Ammon's horn (tissue), 1 donor: ENCODE measurements around the gene CCR8.
"Not testable (repeated sequence)": the region's sequence is repeated elsewhere in the genome, so short reads cannot be mapped to it uniquely, and the experiment has no call there.

Experiments used
- DNase-seq: peaks from one replicate; pipeline ENCODE4 v3.0.0-alpha.2; 2016; ENCODE audit warnings: low spot score

Gene CCR8

DNA sequence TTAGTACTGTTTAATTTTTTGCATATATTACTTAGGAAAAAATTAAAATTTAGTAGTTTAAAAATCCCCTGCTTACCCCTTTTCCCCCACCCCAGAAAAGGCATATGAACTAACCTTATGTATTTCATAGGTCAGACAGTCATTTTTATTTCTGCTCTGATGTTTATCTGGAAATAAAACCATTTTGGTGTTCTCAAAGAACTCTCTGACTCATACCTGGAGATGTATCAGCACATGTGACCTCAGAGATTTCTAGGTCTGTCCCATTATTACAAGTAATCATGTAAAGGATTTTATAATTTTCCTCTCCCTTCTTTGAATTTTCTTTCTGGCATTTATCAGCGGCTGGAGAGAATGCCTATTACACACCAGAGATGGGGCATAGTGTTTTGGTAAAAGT is 14.1 kb upstream of the CCR8 start:
- DNase-seq = no peak

DNA sequence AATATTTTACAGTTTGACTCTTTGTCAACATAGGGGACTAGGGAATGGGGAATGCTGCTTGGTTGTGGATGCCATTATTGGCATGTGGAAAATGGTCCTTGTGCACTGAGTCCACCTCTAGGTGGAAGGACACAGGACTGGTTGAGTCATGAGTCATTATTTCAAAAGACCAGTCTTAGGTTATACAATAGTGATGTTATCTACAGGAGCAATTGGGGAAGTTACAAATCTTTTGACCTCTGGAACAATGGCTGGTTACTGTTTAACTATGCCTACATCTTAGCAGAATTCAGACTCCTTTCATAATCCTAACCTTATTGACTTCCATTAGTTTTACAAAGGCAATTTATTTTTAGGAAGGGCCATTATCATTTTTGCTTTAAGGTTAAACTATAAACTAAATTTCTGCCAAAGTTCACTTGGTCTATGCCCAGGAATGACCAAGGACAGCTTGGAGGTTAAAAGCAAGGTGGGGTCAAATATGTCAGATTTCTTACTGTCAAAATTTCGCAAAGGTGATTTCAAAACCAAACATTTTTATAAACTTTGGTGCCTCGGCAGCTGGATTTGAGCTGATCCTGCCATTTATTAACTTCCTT is 11.8 kb upstream of the CCR8 start:
- DNase-seq = no peak

DNA sequence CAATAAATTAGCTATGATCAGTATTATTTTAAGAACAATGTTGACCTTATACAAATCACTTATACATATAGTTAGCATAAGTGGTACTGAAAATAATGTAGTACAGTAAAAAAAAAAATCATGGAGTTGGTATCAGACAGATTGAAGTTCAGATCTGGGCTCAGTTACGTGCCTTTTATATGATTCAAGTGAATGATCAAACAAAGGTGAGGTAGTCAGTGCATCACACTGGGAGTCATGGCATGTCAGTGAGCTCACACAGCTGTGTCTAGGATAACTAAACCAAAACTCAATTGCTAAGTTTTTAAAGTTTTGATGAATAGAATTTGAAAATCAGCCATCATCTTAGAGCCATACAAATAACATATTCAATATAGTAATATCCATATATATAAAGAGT is 11.2 kb upstream of the CCR8 start:
- no peak for DNase-seq

DNA sequence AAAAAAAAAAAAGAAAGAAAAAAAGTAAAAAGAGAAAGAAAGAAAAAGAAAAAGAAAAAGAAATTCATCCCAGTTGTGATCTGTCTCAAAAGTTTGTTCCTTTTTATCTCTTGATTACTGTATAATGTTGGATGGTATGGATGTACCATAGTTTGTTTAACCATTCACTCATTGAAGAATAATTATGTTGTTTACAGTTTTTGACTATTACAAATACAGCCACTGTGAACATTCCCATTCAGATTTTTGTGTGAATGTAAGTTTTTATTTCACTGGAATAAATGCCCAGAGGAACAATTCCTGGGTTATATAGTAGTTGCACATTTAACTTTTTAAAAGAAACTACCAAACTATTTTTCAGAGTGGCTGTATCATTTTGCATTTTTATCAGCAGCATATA is 10.3 kb upstream of the CCR8 start:
- no peak for DNase-seq

DNA sequence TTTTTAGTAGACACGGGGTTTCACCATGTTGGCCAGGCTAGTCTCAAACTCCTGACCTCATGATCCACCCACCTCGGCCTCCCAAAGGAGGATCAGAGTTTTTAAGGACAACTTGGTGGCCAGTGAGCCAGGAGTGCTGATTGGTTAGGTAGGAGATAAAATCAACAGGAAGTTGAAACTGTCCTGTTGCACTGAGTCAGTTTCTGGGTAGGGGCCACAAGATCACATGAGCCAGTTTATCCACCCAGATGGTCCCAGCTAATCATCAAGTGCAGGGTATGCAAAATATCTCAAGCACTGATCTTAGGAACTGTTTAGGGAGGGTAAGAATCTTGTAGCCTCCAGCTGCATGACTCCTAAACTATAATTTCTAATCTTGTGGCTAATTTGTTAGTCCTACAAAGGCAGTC is 7.9 kb upstream of the CCR8 start:
- not testable (repeated sequence) for DNase-seq

DNA sequence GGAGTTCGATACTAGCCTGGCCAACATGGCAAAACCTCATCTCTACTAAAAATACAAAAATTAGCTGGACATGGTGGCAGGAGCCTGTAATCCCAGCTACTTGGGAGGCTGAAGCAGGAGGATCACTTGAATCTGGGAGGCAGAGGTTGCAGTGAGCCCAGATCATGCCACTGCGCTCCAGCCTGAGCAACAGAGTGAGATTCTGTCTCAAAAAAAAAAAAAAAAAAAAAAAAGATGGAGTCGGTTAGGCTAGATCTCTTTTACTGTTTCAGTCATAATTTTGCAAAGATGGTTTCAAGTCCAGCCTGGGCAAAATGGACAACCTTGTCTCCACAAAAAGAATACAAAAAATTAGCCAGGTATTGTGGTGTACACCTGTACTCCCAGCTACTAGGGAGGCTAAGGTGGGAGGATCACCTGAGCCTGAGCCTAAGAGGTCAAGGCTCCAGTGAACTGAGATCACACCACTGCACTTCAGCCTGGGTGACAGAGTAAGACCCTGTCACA is 7.2 kb upstream of the CCR8 start:
- not testable (repeated sequence) for DNase-seq

DNA sequence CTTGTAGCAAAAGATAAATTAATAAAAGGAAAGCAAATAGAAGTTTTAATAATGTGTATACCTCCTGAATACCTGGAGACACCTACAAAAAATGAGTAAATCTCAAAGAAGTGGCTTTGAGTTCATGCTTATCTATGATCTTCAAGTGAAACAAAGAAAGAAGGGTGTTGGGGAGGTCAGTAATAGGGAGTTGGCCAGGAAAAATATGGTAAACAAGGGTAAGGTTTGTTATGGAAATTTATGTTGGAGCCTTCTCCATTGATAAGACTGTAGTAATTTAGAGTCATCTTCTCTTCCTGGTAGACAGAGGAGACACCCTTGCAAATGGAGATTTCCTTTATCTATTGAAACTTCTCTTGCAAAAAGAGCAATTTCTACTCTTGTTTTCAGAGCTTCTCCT is 6.6 kb upstream of the CCR8 start:
- DNase-seq = no peak

DNA sequence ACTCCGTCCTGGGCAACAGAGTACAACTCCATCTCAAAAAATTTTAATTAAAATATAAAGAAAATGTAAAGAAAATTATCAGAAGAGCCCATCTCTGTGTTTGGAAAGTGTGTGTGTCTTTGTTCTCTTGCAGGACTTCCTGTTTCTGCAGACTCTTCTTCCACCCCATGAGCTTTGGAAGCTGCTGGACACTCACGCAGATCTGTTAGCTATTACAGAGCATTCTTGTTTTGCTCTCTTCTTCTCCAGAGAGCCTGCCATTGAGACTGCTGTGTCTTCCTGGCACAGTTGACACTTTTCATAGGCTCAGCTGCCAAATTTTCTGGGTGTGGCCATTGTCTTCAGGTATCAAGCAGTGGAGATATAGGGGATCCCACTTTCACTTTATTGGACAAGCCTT is 6.0 kb upstream of the CCR8 start:
- DNase-seq = no peak

DNA sequence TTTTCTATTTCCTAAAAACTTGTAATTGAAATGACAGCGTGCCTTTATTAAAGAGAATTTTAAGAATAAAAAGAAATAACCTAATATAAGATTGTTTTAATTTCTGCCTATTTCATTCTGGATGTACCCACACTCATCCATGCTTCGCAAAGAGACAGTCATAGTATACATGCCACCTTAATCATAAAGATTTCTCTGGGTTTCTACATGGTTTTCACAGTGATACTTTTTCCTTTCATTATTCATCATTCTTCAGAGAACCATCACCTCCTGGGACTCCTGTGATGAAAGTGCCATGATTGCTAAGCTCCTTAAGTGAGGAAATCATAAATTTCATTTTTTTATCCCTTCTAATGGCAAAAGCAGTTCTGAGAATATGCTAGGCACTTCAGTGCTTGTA is 4.3 kb upstream of the CCR8 start:
- no peak for DNase-seq

DNA sequence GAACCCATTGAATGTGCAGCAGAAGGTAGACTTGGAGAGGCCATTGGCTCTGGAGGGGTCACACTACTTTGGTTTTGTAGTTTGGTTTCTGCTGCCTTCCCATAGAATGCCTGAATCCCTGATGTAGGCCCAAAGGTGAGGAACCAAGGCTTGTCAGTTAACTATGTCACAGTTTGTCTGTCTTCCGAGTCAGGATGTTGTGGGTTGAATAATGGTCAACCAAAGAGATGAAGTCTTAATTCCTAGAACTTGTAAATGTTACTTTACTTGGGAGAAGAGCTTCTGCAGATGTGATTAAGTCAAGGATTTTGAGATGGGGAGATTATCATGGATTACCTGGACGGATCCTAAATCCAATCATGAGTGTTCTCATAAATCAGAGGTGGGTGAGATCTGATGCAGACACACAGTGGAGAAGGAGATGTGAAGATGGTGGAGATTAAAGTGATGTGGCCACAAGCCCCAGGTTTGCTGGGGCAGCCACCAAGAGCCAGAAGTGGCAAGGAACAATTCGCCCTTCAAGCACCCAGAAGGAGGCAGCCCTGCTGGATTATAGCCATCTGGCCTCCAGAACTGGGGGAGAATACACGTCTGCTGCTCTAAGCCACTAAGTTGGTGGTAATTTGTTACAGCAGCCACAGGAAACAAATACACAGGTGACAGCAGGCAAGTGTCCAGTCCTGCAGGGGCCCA is 2.3 kb upstream of the CCR8 start:
- no peak for DNase-seq

DNA sequence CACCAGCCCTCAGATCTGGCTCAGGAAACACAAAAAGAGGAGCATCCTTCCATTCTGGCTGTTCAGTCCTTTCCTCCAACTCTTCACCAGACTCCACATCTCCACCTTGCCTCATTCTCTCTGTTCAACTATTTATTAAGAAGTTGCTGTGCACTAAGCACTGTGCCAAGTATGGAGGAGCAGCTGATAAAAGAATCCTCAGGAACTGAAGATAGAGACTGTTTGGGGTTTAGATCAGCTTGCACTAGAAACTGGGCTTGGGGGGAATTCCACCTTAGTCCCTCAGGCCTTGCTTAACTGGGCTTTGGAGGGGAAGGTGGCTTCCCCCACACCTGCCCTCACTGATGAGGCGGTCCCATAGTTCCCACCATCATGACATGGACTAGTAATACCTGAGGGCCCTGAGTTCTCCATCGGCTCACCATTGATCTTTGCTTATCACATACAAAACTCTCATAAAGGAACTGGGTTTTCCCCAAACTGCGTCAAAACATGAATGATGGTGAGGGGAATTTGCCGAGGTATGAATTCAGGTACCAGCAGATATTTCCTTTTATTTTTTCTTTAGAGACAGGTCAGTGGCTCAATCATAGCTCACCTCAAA is 1.7 kb upstream of the CCR8 start:
- DNase-seq = no peak

DNA sequence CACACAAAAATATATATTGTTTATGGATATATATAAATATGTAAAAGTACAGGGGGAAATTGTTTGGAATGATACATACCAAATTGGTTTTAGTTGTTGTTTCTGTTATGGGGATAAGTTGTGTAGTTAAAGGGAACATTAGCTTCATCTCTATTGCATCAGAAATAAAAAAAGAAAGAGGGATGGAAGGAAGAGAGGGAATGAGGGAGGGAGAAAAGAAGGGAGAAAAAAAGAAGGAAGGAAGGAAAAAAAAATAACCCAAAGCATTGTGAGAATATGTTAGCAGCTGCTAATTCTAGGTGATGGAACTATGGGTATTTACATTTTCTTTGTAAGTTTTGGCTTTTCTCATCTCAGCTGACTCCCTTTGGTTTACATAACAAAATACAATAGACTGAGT is 1.3 kb downstream of the CCR8 start:
- DNase-seq = no peak

DNA sequence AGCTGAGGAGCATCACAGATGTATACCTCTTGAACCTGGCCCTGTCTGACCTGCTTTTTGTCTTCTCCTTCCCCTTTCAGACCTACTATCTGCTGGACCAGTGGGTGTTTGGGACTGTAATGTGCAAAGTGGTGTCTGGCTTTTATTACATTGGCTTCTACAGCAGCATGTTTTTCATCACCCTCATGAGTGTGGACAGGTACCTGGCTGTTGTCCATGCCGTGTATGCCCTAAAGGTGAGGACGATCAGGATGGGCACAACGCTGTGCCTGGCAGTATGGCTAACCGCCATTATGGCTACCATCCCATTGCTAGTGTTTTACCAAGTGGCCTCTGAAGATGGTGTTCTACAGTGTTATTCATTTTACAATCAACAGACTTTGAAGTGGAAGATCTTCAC is 3.0 kb downstream of the CCR8 start:
- no peak for DNase-seq

DNA sequence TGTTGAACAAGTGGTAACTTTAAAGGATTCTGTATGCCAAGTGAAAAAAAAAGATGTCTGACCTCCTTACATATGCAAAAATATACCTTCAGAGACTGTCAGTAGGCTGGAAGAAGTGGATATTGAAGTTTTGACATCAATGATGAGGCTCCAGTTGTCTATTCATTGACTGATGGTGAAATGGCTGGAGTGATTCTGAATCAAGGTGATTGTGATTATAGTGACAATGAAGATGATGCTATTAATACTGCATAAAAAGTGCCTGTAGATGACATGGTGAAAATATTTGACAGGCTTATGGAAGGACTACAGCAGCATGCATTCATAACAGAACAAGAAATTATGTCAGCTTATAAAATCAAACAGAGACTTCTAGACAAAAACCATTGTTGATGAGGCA is 4.1 kb downstream of the CCR8 start:
- DNase-seq = no peak

DNA sequence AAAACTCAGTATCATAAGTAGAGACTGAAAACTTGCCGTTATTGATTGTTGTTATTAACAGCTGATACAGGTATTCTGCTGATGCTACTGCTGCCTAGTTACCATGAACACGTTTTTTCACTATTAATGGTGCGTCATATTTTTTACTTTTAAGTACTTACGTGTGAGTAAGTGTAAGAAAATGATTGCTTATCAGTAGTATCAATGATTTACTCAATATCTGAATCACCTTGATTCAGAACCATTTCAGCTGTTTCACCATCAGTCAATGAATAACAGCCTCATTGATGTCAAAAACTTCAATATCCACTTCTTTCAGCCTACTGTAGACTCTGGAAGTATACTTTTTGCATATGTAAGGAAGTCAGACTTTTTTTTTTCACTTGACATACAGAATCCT is 4.7 kb downstream of the CCR8 start:
- no peak for DNase-seq

DNA sequence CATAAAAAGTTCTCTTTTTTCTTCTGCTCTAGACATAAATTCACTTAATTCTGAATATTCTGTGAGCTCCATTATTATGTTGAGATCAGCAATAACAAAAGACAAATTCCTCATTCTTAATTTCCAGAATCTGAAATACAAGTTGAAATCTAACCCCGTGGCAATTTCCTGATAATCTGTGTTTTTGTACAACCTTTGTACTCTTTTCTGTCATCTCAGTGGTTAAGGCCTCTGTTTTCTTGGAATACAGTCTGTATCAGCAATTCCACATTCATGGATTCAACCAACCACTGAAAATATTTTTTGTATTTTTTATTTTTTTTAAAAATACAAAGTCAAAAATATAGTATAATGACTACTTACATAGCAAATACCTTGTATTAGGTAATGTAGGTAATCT is 8.7 kb downstream of the CCR8 start:
- DNase-seq = no peak

DNA sequence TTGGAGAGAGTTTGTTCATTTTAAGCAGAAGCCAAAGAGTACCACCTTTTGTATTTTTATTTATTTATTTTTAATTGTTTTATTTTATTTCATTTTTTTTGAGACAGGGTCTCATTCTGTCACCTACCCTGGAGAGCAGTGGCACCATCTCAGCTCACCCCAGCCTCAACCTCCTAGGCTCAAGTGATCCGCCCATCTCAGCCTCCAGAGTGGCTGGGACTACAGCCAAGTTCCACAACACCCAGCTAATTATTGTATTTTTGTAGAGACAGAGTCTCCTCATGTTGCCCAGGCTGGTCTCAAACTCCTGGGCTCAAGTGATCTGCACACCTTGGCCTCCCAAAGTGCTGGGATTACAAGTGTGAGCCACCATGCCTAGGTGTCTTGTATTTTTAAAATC is 9.6 kb downstream of the CCR8 start:
- DNase-seq = no peak

DNA sequence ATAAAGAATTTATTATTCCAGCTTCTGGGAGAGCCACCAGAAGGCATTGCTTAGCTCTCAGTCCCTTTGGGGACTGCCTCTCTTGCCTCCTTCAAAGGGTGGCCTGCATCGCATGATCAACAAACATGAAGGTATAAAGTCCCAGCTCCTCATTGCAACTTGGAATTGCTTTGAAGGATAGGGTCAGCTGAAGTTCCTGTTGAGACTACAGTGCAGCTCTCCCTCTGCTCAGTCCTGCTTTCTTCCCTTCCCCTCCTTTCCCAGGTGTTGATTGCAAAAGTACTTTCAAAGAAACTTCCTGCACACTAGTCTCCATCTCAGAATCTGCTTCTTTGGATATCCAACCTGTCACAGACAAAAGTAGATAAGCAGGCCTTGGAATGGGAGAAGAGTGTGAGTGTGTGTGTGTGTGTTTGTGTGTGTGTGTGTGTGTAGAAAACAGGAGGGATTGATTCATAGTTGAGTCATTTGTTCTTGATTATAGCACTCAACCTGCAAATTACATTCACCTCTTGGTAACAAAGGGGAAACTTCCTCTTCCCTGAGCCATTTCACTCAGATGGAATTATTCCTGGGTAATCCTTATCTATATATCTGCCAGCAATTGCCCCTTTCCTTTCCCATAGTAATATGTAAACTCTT is 13.7 kb downstream of the CCR8 start:
- DNase-seq = no peak

DNA sequence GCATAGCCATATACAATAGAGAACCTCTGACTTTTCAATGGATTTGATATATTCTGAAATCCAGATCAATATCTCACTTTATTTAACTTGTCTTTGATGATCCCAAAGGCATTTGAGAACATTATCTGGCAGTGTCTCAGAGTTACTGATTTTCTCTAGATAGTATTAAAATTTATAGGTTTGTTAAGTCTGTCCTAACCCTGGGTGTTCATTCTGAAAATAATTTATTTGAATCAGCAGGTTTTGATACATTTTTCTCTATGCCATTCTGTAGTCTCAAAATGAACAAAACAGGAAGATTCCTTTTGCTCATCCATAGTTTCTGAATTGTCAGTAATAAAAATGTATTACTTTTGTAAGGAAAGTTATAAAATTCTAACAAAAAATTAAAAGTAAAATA is 14.3 kb downstream of the CCR8 start:
- DNase-seq = no peak

DNA sequence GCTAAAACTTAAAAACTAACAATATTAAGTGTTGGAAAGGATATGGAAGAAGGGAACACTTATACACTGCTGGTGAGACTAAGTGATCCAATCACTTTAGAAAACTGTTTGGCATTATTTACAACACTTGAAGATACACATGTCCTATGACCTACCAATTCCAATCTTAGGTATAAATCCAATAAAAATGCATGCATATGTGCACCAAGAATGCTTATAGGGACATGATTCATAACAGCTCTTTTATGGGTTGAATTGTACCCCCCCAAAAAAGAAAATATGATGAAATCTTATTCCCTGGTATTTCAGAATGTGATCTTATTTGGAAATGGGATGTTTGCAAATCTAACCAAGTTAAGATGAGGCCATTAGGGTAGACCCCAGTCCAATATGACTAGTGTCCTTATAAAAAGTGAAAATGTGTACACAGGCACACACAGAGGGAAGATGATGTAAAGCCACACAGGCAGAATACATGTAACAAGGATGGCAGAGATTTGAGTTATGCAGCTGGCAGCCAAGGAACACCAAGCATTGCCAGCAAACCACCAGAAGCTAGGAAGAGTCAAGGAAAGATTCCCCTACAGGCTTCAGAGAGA is 15.3 kb downstream of the CCR8 start:
- DNase-seq = no peak

DNA sequence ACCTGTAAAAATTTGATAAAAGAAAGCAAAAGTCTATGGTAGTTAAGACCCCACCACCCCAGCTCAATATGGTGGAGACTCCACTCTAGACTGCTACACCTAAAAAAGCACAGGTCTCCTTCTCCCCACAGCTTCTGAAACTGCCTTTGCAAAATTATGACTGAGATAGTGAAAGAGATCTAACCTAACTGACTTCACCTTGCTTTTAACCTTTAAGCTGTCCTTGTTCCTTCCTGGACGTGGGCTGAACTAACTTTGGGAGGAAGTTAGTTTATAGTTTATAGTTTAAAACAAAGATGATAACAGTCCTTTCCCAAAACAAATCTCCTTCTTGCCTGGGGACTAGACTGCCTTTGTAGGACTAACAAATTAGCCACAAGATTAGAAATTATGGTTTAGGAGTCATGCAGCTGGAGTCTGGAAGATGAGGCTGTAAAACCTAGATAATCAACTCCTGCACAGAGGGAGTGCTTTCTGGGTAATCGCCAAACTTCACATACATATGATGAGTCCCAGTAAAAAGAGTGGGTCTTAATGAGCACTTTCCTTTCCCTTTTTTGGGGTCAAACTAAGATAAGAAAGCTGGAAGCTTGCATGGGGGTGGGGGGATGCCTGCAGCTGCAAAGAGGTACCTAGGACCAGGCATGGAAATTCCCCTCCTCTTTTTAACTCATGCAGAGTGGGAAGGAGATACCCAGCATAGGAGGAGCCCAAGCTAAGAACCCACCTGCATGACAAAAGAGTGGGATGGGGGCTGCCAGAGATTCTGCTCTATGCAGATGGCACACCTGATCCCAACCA is 17.5 kb downstream of the CCR8 start:
- DNase-seq = no peak

DNA sequence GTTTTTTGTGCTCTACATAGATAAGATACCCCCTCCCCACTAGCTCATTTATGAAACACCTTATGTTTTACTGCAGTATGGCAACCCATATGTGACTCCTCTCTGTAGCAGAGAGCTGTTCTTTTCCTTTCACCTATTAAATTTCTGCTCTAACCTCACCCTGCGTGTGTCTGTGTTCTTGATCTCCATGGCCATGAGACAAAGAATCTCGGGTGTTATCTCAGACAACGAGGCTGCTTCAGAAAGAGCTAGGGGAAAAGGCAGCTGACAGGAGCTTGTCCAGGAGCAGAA is 18.0 kb downstream of the CCR8 start:
- no peak for DNase-seq
